GM21529 (cell line): ENCODE data around the gene LPIN2.

Experiments
- ATAC-seq: cut with Tn5 transposase; IDR thresholded peaks from one replicate; pipeline ENCODE4 v1.9.1; 2021; ENCODE audit not compliant: unreplicated experiment

LPIN2 gene

GRCh38 chr18:2964361-2965010, 48.5 kb downstream of the LPIN2 start:
- no peak for ATAC-seq
